Hematopoietic multipotent progenitor cell treated with erythropoietin and hydrocortisone succinate and interleukin-3 and kit ligand, for 8 days (in vitro differentiated cells): Measurements from ENCODE around the gene PPARA.
"Not testable (repeated sequence)": the region's sequence is repeated elsewhere in the genome, so short reads cannot be mapped to it uniquely, and the experiment has no call there.

Experiments
- DNase-seq: peaks from one replicate; pipeline ENCODE4 v3.0.0-alpha.2; 2015

PPARA gene

DNA sequence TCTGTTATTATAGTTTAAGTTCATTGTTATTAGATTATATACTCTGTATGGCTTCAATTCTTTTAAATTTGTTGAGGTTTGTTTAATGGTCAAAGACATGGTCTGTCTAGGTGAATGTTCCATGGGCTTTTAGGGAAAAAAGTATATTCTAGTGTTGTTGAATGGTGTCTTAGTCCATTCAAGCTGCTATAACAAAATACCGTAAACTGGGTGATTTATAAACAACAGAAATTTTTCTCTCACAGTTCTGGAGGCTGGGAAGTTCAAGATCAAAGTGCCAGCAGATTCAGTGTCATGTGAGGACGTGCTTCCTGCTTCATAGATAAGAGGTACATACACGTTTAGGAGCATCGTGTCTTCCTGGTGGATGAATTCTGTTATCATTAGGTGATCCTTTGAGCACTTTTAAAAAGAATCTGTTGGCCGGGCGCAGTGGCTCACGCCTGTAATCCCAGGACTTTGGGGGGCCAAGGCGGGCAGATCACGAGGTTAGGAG is 26.2 kb downstream of the PPARA start:
- no peak for DNase-seq

DNA sequence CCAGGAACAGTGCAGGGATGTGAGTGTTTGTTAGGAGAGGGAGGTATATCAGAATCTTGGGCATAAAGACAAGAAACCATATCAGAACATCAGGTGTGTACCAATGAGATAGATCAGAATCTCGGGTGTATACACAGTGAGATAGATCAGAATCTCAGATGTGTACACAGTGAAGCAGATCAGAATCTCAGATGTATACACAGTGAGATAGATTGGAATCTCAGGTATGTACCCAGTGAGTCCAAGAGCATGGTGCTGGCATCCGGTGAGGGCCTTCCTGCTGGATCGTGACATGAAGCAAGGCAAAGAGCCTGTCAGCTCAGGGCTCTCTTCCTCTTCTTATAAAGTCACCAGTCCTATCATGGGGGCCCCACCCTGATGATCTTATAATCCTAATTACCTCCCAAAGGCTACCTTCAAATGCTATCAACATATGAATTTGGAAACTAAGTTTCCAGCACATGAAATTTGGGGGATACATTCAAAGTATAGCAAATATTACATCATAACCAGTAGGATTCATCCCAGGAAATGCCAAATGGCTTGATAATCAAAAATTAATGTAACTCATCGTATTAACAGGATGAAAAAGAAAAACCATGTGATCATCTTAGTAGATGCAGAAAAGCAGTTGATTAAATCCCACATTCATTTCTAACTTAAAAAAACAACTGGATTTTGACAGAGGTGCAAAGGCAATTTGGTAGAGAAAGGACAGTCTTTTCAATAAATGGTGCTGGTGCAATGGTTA is 28.6 kb downstream of the PPARA start:
- DNase-seq, result no peak

DNA sequence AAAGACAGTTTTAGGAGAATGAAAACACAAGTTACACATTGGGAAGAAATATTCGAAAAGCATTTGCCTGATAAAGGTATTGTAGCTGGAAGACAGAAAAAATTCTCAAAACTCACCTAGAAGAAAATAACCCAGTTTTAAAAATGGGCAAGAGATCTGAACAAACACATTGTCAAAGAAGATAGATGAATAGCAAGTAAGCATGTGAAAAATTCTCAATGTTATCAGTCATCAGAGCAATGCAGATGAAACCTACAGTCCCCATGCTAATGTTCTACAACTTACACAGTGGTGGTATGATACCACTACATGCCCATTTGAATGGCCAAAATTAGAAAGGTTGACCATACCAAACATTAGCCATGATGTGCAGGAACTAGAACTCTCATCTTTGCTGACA is 29.4 kb downstream of the PPARA start:
- DNase-seq, result peak; percentile 36

DNA sequence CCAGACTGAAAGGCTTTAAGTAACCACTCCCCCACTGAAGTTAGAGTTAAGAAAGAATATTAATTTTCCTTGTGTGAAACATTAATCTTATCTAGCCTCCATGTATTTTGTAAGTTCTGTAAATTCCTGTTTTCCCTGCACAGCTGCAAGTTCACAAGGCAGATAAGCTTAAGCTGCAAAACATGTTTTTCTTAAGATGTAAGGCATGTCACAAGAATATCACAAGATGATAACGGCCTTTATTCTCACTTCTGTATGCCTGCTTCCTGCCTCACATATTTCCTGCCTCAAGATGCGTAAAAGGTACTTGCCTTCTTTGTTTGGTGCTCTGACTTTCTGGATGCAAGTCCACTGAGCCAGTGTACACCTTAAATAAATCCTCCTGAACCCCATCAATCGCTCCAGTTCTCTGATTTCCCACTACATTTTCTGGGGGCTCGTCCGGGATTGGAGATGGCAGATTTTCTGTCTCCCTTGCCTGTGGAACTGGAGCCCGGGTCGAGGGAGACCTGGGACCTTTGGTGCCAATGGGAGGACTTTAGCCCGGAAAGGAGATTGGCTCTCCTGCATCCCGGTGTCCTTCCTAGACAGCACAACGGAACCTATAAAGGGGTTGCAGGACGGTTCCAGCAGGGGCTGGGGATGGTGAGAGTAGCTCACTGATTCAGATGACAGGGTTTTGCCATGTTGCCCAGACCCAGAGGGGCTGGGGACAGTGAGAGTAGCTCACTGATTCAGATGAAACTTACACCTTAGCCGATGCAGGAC is 30.2 kb downstream of the PPARA start:
- DNase-seq, result peak; percentile 71

DNA sequence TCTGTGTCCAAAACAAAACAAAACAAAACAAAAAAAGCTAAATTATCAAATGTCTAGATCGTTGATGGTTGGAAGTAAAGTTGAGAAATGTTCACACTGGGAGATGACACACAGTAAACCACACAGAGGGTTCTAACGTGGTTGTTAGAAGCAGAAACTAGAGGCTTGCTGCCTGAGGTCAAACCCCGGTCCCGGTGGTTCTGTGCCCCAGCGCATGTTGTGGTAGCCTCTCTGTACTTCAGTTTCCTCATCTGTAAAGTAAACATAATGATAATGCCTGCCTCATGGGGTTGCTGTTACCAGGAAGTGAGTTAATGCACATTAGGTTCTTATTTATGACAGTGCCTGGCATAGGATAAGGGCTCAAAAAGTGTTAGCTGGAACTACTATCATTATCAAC is 33.4 kb downstream of the PPARA start:
- no peak for DNase-seq

DNA sequence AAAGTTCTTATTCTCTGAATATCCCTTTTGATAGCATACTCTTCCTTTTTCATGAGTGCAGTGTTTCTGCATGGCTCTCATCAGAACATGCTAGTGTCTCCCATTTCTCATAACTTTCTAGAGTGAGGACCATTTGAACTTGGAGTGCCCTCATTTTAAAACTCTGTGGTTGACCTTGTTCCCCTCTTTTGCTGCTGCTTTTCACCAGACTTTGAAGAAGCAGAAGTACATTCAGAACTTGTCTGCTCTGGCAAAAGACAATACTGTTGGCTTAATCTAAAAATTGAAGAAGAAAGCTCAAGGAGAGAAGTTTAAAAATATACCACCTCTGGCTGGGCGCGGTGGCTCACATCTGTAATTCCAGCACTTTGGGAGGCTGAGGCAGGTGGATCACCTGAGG is 35.0 kb downstream of the PPARA start:
- no peak for DNase-seq

DNA sequence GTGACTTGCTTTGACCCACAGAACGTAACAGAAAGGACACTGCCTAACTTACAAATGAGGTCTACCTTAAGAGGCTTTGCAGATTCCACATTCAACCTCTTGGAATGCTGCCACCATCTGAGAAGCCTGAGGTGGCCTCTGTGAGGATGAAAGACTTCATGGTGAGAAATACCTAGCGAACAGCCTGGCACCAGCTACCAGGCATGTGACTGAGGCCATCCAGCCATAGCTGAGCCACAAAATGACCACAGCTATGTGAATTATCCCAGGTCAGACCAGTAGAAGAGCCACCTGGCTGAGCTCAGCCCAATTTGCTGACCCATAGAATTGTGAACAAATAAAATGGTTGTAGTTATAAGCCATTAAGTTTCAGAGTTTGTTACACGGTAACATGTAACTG is 37.5 kb downstream of the PPARA start:
- DNase-seq, result no peak

DNA sequence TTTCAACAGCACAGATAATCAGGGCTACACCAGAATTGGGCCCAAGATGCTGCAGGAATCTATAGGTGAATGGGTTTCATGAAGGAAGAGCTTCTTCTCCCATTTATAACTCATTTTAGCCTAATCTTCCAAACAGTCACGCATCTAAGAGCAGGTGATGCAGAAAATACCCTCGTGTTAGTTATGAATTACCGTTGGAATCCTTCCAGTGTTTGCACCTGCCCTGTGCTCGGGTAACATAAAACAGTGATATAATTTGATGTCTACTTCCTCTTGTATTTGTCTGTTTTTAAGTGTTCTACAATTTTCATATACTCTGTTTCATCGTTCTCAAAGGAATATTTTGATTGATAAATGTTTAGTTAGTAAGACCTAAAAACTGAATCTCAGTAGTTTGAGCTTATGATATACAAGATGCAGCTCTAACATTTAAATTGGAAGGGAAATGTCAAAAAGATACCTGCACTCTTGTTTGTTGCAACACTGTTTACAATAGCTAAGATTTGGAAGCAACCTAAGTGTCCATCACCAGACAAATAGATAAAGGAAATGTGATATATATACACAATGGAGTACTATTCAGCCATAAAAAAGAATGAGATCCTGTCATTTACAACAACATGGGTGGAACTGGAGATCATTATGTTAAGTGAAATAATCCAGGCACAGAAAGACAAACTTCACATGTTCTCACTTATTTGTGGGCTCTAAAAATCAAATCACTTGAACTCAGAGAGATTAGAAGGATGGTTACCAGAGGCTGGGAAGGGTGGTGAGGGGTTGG is 42.1 kb downstream of the PPARA start:
- DNase-seq, result no peak

DNA sequence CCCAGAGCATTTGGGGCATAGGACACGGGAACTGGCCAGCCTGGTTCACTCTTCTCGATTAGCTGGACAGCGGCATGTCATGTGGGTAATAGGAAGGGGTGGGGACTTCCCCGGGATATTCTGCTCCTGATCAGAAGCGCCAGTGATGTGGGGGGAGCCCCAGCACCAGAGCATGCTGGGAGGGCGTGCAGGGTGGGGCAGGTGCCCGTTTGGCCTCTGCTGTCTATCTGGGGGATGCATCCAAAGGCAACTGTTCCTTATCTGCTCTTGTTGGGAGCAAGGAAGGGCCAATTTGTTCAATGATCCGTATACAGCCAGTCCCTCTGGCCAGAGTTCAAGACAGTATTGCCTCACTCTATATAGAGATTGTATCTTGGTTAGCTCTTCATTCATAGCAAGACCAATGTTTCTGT is 43.6 kb downstream of the PPARA start:
- peak; percentile 99 for DNase-seq

DNA sequence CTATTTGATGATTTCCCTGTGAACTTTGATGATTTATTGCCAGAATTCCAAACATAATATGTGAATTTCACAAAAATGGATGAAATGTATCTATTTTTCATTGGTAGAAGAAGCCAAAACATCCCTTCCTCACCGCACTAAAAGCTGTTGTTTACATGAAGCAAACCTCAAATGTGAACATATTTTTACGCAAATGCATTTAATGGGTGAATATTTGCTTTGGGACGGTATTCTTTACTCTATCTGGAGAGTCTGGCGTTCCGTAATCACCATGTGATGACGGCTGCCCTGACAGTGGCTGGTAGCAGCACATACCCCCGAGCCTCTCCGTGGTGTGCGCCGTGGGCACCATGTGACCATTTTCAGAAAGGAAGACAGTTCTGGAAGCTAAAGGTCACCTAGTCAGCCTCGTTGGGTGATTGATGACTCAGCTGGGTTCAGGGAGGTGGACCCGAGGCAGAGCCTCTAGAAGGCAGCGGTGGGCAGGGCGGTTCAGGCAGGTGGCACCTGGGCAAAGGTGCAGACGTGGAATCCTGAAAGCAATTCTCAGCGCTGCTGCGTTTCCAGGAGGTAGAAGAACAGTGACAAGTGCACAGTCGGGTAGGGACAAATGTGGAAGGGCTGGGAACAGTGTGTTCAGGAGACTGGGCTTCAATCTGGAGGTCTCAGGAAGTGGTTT is 45.3 kb downstream of the PPARA start:
- no peak for DNase-seq

DNA sequence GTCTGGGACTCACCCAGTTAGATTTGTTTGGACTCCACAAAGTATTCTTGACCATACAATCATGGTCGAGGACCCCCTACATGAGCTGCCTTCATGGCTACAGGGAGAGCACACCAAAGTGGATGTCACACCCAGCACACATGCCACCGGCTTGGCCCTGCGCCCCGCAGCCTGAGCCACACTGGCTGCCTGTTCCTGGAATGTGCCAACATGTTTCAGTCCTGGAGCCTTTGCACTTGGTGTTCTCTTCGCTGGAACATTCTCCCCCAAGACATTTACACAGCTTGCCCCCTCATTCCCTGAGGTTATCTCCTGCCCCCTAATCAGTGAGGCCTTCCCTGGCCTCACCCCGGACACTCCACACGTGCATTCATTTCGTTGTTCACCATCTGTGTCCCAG is 46.0 kb downstream of the PPARA start:
- peak; percentile 50 for DNase-seq

DNA sequence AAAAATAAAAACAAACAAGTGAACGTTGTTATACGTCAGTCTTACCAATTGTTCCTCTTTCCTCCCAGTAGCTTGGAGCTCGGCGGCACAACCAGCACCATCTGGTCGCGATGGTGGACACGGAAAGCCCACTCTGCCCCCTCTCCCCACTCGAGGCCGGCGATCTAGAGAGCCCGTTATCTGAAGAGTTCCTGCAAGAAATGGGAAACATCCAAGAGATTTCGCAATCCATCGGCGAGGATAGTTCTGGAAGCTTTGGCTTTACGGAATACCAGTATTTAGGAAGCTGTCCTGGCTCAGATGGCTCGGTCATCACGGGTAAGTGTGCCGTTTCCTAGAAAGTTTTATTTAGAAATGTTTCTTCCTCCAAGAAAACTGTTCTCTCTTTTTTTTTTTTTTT is 47.9 kb downstream of the PPARA start:
- no peak for DNase-seq

DNA sequence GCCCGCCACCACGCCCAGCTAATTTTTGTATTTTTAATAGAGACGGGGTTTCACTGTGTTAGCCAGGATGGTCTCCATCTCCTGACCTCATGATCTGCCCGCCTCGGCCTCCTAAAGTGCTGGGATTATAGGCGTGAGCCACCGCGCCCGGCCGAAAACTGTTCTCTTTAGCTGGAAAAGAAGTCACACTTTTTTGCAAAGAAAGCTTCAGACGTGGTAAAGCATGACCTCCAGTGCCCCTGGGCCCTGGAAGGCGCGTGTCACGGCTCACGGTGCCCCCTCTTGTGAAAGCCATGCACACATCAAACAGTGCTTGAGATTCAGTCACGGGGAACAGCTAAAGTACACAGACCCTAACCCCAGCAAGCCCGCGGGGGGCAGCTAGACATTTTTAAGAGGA is 48.5 kb downstream of the PPARA start:
- DNase-seq, result not testable (repeated sequence)

DNA sequence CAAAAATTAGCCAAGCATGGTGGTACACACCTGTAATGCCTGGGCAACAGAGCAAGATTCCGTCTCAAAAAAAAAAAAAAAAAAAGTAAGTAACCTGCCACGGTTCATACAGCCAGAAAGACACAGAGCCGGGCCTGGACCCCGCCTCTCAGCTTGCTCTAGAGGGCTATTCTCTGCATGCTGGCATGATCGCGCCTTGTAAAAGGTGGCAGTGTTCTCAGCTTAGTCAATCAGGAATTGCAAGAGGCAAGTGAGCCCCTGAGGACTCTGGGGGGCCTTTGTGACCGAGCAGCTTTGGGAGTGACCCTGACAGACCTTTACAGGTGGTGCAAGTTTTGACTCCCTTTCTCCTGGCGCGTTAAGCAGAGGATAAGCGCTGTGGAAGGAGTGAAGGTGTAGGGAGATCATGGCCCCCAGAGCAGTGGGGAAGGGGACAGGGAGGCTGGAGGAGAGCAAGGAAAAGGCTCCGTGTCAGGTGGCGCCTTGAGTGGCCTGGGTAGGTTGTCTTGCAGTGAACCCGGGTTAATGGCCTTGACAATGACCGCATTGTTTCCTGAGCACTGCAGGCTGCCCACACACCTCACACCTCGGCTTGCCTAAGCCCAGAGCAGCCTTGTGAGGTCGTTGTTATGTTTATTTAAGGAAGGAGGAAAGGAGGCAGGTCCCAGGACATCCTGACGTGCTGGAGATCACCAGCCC is 50.9 kb downstream of the PPARA start:
- DNase-seq, result no peak

DNA sequence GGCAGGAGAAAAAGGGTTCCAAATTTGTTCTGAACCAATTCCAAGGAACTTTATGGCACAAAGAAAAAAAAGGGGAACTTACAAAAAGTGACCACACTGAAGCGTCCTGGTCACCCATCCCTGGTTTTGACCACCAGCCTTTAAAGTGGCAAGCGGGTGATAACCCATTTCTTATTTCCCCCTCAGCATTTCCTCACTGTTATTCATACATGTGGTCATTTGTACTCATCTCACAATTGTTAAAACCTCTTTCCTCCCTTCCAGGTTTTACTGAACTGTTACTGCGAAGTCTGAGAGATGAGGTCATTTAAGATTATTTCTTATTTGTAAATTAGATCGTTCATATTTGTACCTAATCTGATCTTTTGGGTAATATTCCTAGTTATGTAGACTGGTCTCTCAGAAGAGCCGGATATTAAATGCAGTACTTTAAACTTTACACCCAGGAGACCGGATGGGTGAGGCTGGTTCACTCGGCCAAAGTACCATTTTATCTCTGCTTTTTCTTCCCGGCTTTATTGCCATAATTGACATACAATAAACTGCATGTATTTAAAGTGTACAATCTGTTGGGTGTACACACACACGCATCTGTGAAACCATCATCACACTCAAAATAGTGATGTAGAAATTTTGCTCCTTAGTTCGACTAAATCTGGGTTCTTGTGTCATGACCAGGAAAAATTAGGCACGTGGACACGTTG is 52.7 kb downstream of the PPARA start:
- no peak for DNase-seq

DNA sequence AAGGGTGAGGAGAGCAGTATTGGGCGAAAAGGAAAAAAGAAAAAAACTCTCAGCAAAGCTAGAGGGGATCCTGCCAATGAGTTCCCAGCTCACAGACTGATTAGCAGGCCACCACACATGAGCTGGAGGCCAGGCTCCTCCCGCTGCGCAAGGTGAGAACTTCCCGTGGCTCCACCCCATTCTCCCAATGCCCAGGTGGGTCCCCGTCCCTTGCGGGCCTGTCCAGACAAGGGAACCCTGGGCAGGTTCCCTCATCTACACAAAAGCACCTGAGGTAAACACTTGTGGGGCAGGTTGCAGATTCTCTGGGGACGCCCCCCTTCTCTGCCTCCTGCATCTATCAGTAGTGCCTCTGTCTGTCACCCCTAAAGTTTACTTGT is 53.3 kb downstream of the PPARA start:
- no peak for DNase-seq

DNA sequence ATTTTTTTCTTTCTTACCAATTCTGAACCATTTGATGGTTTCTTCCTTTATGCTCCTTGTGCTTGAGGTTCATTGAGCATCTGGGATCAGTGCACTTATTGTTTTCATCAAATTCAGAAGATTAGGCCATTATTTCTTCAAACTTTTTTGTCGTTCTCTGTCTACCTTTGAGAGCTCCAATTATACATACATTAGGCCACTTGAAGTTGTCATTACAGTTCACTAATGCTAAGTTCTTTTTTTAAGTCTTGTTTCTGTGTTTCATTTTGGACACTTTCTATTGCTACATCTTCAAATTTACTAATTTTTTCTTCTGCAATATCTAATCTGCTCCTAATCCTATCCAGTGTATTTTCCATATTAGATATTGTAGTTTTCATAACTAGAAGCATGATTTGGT is 58.9 kb downstream of the PPARA start:
- no peak for DNase-seq

DNA sequence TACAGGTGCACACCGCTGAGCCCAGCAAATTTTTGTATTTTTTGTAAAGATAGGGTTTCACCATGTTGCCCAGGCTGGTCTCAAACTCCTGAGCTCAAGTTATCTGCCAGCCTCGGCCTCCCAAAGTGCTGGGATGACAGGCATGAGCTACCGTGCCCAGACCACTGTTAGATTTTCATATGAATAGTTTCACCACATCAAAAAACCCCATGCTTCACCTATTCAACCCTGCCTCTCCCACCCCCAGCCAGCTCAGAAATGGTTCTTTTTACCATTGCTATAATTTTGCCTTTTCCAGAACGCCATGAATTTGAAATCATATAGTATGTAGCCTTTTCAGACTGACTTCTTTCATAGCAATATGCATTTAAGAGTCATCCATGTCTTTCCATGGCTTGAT is 61.9 kb downstream of the PPARA start:
- no peak for DNase-seq

DNA sequence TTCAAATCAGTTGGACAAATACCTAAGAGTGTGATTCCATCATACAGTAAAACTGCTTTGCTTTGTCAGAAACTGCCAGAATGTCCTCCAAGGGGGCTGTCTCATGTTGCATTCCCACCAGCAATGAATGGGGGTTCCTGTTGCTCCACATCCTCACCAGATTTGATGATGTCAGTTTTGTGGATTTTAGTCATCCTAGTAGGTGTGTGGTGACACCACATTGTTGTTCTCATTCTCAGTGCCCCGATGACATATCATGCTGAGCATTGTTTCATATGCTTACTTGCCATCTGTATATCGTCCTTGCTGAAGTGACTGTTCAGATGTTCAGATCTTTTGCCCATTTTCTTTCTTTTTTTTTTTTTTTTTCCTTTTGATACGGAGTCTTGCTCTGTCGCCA is 62.7 kb downstream of the PPARA start:
- no peak for DNase-seq

DNA sequence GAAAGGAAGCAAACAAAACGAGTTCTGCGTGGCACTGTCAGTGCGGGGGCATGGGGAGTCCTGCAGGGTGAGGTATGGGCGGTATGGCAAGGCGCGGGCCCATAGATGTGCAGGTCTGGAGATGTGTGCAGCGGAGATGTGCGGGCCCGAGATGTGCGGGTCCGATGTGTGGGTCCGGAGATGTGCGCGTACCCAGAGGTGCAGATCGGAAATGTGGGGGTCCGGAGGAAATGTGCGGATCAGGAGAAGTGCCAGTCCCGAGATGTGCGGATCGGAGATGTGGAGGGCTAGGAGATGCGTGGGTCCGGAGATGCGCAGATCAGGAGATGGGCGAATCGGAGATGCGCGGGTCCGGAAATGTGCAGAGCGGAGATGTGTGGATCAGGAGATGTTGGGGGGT is 63.8 kb downstream of the PPARA start:
- DNase-seq, result no peak

DNA sequence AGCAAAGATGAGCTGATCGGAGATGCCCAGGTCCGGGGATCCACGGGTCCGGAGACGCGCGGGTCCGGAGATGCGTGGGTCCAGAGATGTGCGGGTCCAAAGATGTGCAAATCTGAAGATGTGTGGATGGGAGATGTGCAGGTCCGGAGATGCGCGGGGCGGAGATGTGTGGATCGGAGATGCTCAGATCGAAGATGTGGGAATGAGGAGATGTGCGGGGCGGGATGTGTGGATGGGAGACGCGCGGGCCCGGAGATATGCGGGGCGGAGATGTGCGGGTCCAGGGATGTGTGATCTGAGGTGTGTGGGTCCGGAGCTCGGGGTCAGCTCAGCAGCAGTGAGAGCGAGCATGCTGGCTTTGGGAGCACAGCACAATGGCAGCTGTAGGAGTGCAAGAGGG is 64.3 kb downstream of the PPARA start:
- DNase-seq, result no peak

DNA sequence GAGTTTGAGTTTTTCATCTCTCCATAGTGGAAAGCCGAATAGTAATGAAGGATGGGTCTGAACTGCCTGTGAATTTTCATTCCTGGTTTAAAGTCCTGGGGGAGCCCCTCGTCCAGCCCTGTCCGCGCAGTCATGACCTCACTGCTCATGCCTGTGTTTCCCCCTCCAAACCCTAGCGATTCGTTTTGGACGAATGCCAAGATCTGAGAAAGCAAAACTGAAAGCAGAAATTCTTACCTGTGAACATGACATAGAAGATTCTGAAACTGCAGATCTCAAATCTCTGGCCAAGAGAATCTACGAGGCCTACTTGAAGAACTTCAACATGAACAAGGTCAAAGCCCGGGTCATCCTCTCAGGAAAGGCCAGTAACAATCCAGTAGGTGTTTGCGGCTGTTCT is 69.3 kb downstream of the PPARA start:
- DNase-seq, result no peak
